GM12891 (cell line): Measurements from ENCODE around the gene SMAD6. TPM values are rescaled to one million over a fixed set of nuclear protein-coding genes. Genes with fewer than 3 reads are reported as not detected.
A peak's percentile ranks its signal among the peaks of the same experiment; 100 is the strongest.

Experiments used
- DNase-seq: peaks from one replicate; pipeline ENCODE4 v3.0.0; 2011; ENCODE audit warnings: low spot score; ENCODE audit not compliant: insufficient read length
- FAIRE-seq: peaks from 2 replicates; lab custom pipeline; 2011; peaks lifted over from hg19 to GRCh38; lab: Jason Lieb, UNC
- PAX5 ChIP-seq: IDR thresholded peaks from 2 replicates; pipeline ENCODE4 v1.6.1; 2011; ENCODE audit warnings: low read length, moderate library complexity, mild to moderate bottlenecking; ENCODE audit not compliant: insufficient read depth, severe bottlenecking
- POLR2A ChIP-seq: IDR thresholded peaks from 2 replicates; pipeline ENCODE4 v1.6.1; 2011; ENCODE audit warnings: low read depth, low read length, control low read depth
- POLR2AphosphoS5 ChIP-seq: IDR thresholded peaks from 2 replicates; pipeline ENCODE4 v1.6.1; 2011; ENCODE audit warnings: low read depth, low read length, control low read depth
- POU2F2 ChIP-seq: IDR thresholded peaks from 2 replicates; pipeline ENCODE4 v1.6.1; 2011; ENCODE audit warnings: low read depth, mild to moderate bottlenecking, control low read depth, low read length, moderate library complexity
- SPI1 ChIP-seq: IDR thresholded peaks from 2 replicates; pipeline ENCODE4 v1.6.1; 2011; ENCODE audit warnings: low read depth, low read length, control low read depth
- TAF1 ChIP-seq: IDR thresholded peaks from 2 replicates; pipeline ENCODE4 v1.6.1; 2011; ENCODE audit warnings: low read depth, low read length, control low read depth
- polyA plus RNA-seq: library from polyadenylated mRNA; unstranded; fragments of >200 nt; gene quantifications from one replicate; pipeline ENCODE4 v1.2.1, GENCODE V29; 2012; ENCODE audit warnings: low read depth, missing spikeins, inconsistent platforms; ENCODE audit not compliant: missing spikeins

SMAD6 gene
- polyA plus RNA-seq = not detected

- peak; percentile 62 for DNase-seq
Measured at GRCh38 chr15:66702035-66702786, at the start of gene SMAD6. TSS of gene SMAD6 (plus strand) at chr15:66702236. CDS start at chr15:66703259, 1,023 bp downstream.

GRCh38 chr15:66652806-66653205 lies 49.2 kb upstream of the SMAD6 start:
- no peak for TF ChIP-seq SPI1
- no peak for TF ChIP-seq TAF1
- no peak for DNase-seq

More at GRCh38 chr15:66702035-66702786, at the start of gene SMAD6:
- no peak for FAIRE-seq
- no peak for TF ChIP-seq SPI1
- TF ChIP-seq POU2F2 = no peak
- TF ChIP-seq PAX5 = no peak
- TF ChIP-seq POLR2AphosphoS5 = no peak
- TF ChIP-seq POLR2A = no peak
- TF ChIP-seq TAF1 = no peak

GRCh38 chr15:66653398-66653797 lies 48.6 kb upstream of the SMAD6 start:
- no peak for FAIRE-seq
- no peak for TF ChIP-seq SPI1
- DNase-seq = no peak

More at GRCh38 chr15:66652806-66653205, 49.2 kb upstream of the SMAD6 start:
- no peak for FAIRE-seq

- no peak for FAIRE-seq
- DNase-seq = no peak
- TF ChIP-seq POU2F2 (no peak), POLR2AphosphoS5 (no peak), POLR2A (no peak), SPI1 (no peak), PAX5 (no peak), TAF1 (no peak)
Measured at GRCh38 chr15:66653852-66654251, 48.2 kb upstream of the SMAD6 start.

- DNase-seq (no peak), FAIRE-seq (no peak)
- no peak for TF ChIP-seq TAF1
Measured at GRCh38 chr15:66654361-66654738, 47.7 kb upstream of the SMAD6 start.

GRCh38 chr15:66654739-66655375 lies 47.2 kb upstream of the SMAD6 start:
- no peak for FAIRE-seq
- TF ChIP-seq POLR2A (no peak), POU2F2 (no peak), PAX5 (no peak), TAF1 (no peak), SPI1 (no peak), POLR2AphosphoS5 (no peak)

GRCh38 chr15:66655511-66655910 lies 46.5 kb upstream of the SMAD6 start:
- no peak for FAIRE-seq
- no peak for DNase-seq
- TF ChIP-seq TAF1 (no peak), PAX5 (no peak), POLR2AphosphoS5 (no peak), POU2F2 (no peak), SPI1 (no peak), POLR2A (no peak)

More at GRCh38 chr15:66654739-66655375, 47.2 kb upstream of the SMAD6 start:
- no peak for DNase-seq

- FAIRE-seq (no peak), DNase-seq (no peak)
- TF ChIP-seq POLR2A (no peak), PAX5 (no peak), POU2F2 (no peak), TAF1 (no peak), SPI1 (no peak)
Measured at GRCh38 chr15:66655997-66656396, 46.0 kb upstream of the SMAD6 start.

- FAIRE-seq (no peak), DNase-seq (no peak)
- no peak for TF ChIP-seq POLR2AphosphoS5
- TF ChIP-seq POU2F2 = no peak
- no peak for TF ChIP-seq SPI1
- TF ChIP-seq TAF1 = no peak
- no peak for TF ChIP-seq POLR2A
- TF ChIP-seq PAX5 = no peak
Measured at GRCh38 chr15:66657185-66658020, 44.6 kb upstream of the SMAD6 start.

GRCh38 chr15:66658044-66658443 lies 44.0 kb upstream of the SMAD6 start:
- TF ChIP-seq PAX5 (no peak), SPI1 (no peak), POLR2A (no peak), POU2F2 (no peak), TAF1 (no peak), POLR2AphosphoS5 (no peak)
- DNase-seq (no peak), FAIRE-seq (no peak)

- DNase-seq (no peak), FAIRE-seq (peak; percentile 9)
- TF ChIP-seq TAF1 = no peak
- no peak for TF ChIP-seq POU2F2
Measured at GRCh38 chr15:66658855-66659254, 43.2 kb upstream of the SMAD6 start.
